Measurements from ENCODE around the gene SLC4A3. TPM values are rescaled to one million over a fixed set of nuclear protein-coding genes. Genes with fewer than 3 reads are reported as not detected.

Gene SLC4A3
- total RNA-seq, 2 donors from 2014 or later, result 13.4 to 20.2 TPM

- 97 to 100% methylated on average over 2 of the region's 2 CpGs for WGBS, 2 experiments (ENCODE audit: insufficient coverage in 1 of 2, insufficient read length in 1 of 2)
Observed at GRCh38 chr2:219622472-219622871, 5.0 kb upstream of the SLC4A3 start.

GRCh38 chr2:219624565-219624964 is 2.9 kb upstream of the SLC4A3 start:
- peaks cover 9% of the 10 kb centered on the region for H3K27me3 ChIP-seq (ENCODE audit: control insufficient read depth, insufficient read depth, low read length, poor library complexity, severe bottlenecking)
- no peaks in the 10 kb centered on the region for H3K9me3 ChIP-seq (ENCODE audit: control insufficient read depth, low read length)
- H3K4me3 Mint-ChIP-seq, result no peak overlapping the region
- no peak overlapping the region for H3K4me3 ChIP-seq (ENCODE audit: low read length)
- H3K4me1 Mint-ChIP-seq, result no peaks in the 10 kb centered on the region
- no peak overlapping the region for H3K27ac ChIP-seq (ENCODE audit: low read depth, low read length)
- H3K4me1 ChIP-seq (ENCODE audit: control insufficient read depth, insufficient read depth, low read length), result no peaks in the 10 kb centered on the region
- H3K27ac Mint-ChIP-seq, result no peak overlapping the region
- H3K36me3 ChIP-seq (ENCODE audit: control insufficient read depth, insufficient read depth, low read length), result no peaks in the 10 kb centered on the region
- DNase-seq, result no peak
- H3K27me3 Mint-ChIP-seq (ENCODE audit: insufficient read depth), result peaks cover 18% of the 10 kb centered on the region
- no peak overlapping the region for H3K9ac ChIP-seq (ENCODE audit: extremely low read depth, low read length, poor library complexity, severe bottlenecking)
- WGBS, 2 experiments (ENCODE audit: insufficient coverage in 1 of 2, insufficient read length in 1 of 2), result 94 to 96% methylated on average over 4 to 6 of the region's 6 CpGs
- no peak for TF ChIP-seq CTCF (conservative IDR thresholded peaks at IDR 0.05)
- H3K9me3 Mint-ChIP-seq, result no peaks in the 10 kb centered on the region
- H3K36me3 Mint-ChIP-seq (ENCODE audit: low read depth), result no peaks in the 10 kb centered on the region

More at GRCh38 chr2:219622472-219622871, 5.0 kb upstream of the SLC4A3 start:
- Mint-ChIP-seq H3K9me3 (no peaks in the 10 kb centered on the region), H3K4me3 (no peak overlapping the region), H3K4me1 (no peaks in the 10 kb centered on the region), H3K27me3 (ENCODE audit: insufficient read depth) (peaks cover 18% of the 10 kb centered on the region), H3K27ac (no peak overlapping the region), H3K36me3 (ENCODE audit: low read depth) (no peaks in the 10 kb centered on the region)
- Histone ChIP-seq H3K9me3 (ENCODE audit: control insufficient read depth, low read length) (no peaks in the 10 kb centered on the region), H3K9ac (ENCODE audit: extremely low read depth, low read length, poor library complexity, severe bottlenecking) (no peak overlapping the region), H3K4me1 (ENCODE audit: control insufficient read depth, insufficient read depth, low read length) (no peaks in the 10 kb centered on the region), H3K4me3 (ENCODE audit: low read length) (no peak overlapping the region), H3K27me3 (ENCODE audit: control insufficient read depth, insufficient read depth, low read length, poor library complexity, severe bottlenecking) (peaks cover 9% of the 10 kb centered on the region), H3K27ac (ENCODE audit: low read depth, low read length) (no peak overlapping the region), H3K36me3 (ENCODE audit: control insufficient read depth, insufficient read depth, low read length) (no peaks in the 10 kb centered on the region)
- DNase-seq, result no peak
- no peak for TF ChIP-seq CTCF (conservative IDR thresholded peaks at IDR 0.05)

- Histone ChIP-seq H3K27ac (ENCODE audit: low read depth, low read length) (no peak overlapping the region), H3K4me1 (ENCODE audit: control insufficient read depth, insufficient read depth, low read length) (no peaks in the 10 kb centered on the region), H3K9ac (ENCODE audit: extremely low read depth, low read length, poor library complexity, severe bottlenecking) (no peak overlapping the region), H3K9me3 (ENCODE audit: control insufficient read depth, low read length) (no peaks in the 10 kb centered on the region), H3K36me3 (ENCODE audit: control insufficient read depth, insufficient read depth, low read length) (no peaks in the 10 kb centered on the region), H3K4me3 (ENCODE audit: low read length) (no peak overlapping the region), H3K27me3 (ENCODE audit: control insufficient read depth, insufficient read depth, low read length, poor library complexity, severe bottlenecking) (peaks cover 9% of the 10 kb centered on the region)
- Mint-ChIP-seq H3K4me1 (no peaks in the 10 kb centered on the region), H3K36me3 (ENCODE audit: low read depth) (no peaks in the 10 kb centered on the region), H3K27ac (no peak overlapping the region), H3K4me3 (no peak overlapping the region), H3K27me3 (ENCODE audit: insufficient read depth) (peaks cover 18% of the 10 kb centered on the region), H3K9me3 (no peaks in the 10 kb centered on the region)
- 82 to 93% methylated on average over 3 to 5 of the region's 5 CpGs for WGBS, 2 experiments (ENCODE audit: insufficient coverage in 1 of 2, insufficient read length in 1 of 2)
- TF ChIP-seq CTCF (conservative IDR thresholded peaks at IDR 0.05), result no peak
- DNase-seq, result no peak
Observed at GRCh38 chr2:219625179-219625578, 2.3 kb upstream of the SLC4A3 start.

Measured in endodermal cell (in vitro differentiated cells).